Measurements from ENCODE around the gene NSMF. TPM values are rescaled to one million over a fixed set of nuclear protein-coding genes. Genes with fewer than 3 reads are reported as not detected.

Gene NSMF
- total RNA-seq, 1 donor from 2014 or later = 49.3 TPM

Other genes with a start within 250 kb of the NSMF start
- gene RNF208, start 237.1 kb downstream of the NSMF start, total RNA-seq = 6.5 TPM
- gene CYSRT1, start 234.2 kb downstream of the NSMF start, total RNA-seq = 1.9 TPM
- gene RNF224, start 231.8 kb downstream of the NSMF start, total RNA-seq = 0.34 TPM
- not detected for gene SLC34A3, start 228.4 kb downstream of the NSMF start, total RNA-seq
- 351 TPM for gene TUBB4B, start 218.0 kb downstream of the NSMF start, total RNA-seq
- gene STPG3, start 208.0 kb downstream of the NSMF start, total RNA-seq = not detected
- gene NELFB, start 204.0 kb downstream of the NSMF start, total RNA-seq = 45.2 TPM
- 15.4 TPM for gene TOR4A, start 181.6 kb downstream of the NSMF start, total RNA-seq
- gene NRARP, start 157.1 kb downstream of the NSMF start, total RNA-seq = 7.1 TPM
- gene EXD3, start 36.2 kb downstream of the NSMF start, total RNA-seq = 43.0 TPM
- 12.5 TPM for gene NOXA1, start 35.9 kb downstream of the NSMF start, total RNA-seq
- not detected for gene ENTPD8, start 18.0 kb downstream of the NSMF start, total RNA-seq
- gene PNPLA7, start 91.1 kb upstream of the NSMF start, total RNA-seq = 9.7 TPM
- 38.2 TPM for gene MRPL41, start 92.5 kb upstream of the NSMF start, total RNA-seq
- gene DPH7, start 119.6 kb upstream of the NSMF start, total RNA-seq = 43.4 TPM
- gene ZMYND19, start 131.2 kb upstream of the NSMF start, total RNA-seq = 26.3 TPM
- gene ARRDC1, start 146.4 kb upstream of the NSMF start, total RNA-seq = 118 TPM
- gene EHMT1, start 159.7 kb upstream of the NSMF start, total RNA-seq = 126 TPM